Glutamatergic neuron (in vitro differentiated cells): Measurements from ENCODE around the gene C5orf24. TPM values are rescaled to one million over a fixed set of nuclear protein-coding genes. Genes with fewer than 3 reads are reported as not detected.
"Not testable (repeated sequence)": the region's sequence is repeated elsewhere in the genome, so short reads cannot be mapped to it uniquely, and the experiment has no call there.

ENCODE experiments used
- DNase-seq: peaks from one replicate; pipeline ENCODE4 v3.0.0; 2022
- H3K27ac Mint-ChIP-seq: one replicate; pipeline ENCODE4 v1.8.0; 2020; ENCODE audit warnings: mild to moderate bottlenecking, mixed read lengths, inconsistent platforms; ENCODE audit not compliant: unreplicated experiment
- H3K27me3 Mint-ChIP-seq: one replicate; pipeline ENCODE4 v1.8.0; 2020; ENCODE audit warnings: mild to moderate bottlenecking, moderate library complexity, mixed read lengths, inconsistent platforms; ENCODE audit not compliant: unreplicated experiment
- H3K36me3 Mint-ChIP-seq: one replicate; pipeline ENCODE4 v1.8.0; 2020; ENCODE audit warnings: mild to moderate bottlenecking, mixed read lengths, inconsistent platforms; ENCODE audit not compliant: unreplicated experiment
- H3K4me1 Mint-ChIP-seq: one replicate; pipeline ENCODE4 v1.8.0; 2020; ENCODE audit warnings: mild to moderate bottlenecking, low read depth, mixed read lengths, inconsistent platforms; ENCODE audit not compliant: unreplicated experiment
- H3K4me3 Mint-ChIP-seq: one replicate; pipeline ENCODE4 v1.8.0; 2020; ENCODE audit warnings: mild to moderate bottlenecking, mixed read lengths, inconsistent platforms; ENCODE audit not compliant: unreplicated experiment
- H3K9me3 Mint-ChIP-seq: one replicate; pipeline ENCODE4 v1.8.0; 2020; ENCODE audit warnings: mild to moderate bottlenecking, moderate library complexity, mixed read lengths, inconsistent platforms; ENCODE audit not compliant: unreplicated experiment
- total RNA-seq: library from RNA; stranded (reverse); fragmentation: NEBNext Ultra II Directional; extraction: Animal tissue kit (Norgen Biotek cat#: 25700); gene quantifications from one replicate; pipeline ENCODE4 v1.2.1, GENCODE V29; 2021; ENCODE audit not compliant: unreplicated experiment
- TF ChIP-seq, protein P1 (sequence below): fragments of 200-600 bp; sonication (generic); IDR thresholded peaks from one replicate; pipeline ENCODE4 v1.5.0; 2021; ENCODE audit not compliant: partially characterized antibody, unreplicated experiment

The C5orf24 gene
- total RNA-seq, 1 donor from 2014 or later = 43.2 TPM

DNA sequence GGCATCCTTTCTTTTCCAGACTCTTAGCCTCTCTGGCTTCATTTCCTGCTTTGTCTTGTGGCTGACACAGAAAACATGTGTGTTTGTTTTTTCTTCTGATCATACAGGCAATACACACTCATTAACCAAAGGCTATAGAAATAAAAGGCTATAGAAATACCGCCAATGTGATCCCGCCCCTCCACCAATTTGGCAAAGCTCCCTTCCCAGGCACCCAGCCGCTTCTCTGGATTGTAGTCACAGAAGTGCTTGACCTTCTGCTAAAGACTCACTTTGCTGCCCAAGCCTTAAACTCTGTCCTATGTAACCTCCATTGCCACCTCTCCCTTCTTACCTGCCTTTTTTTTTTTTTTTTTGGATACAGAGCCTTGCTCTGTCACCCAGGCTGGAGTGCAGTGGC lies 33.7 kb downstream of the C5orf24 start:
- H3K4me3 Mint-ChIP-seq = no peak overlapping the region

DNA sequence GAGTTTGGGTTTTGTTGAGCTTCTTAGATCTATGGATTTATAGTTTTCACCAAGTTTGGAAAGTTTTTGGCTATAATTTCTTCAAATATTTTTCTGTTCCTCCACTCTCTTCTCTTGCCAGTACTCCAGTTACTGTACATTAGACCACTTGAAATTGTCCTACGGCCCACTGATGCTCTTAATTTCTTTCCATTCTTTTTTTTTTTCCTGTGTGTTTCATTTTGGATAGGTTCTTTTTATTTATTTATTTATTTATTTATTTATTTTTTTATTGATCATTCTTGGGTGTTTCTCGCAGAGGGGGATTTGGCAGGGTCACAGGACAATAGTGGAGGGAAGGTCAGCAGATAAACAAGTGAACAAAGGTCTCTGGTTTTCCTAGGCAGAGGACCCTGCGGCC lies 35.2 kb downstream of the C5orf24 start:
- DNase-seq, H3K9me3 Mint-ChIP-seq, H3K4me3 Mint-ChIP-seq, H3K36me3 Mint-ChIP-seq, H3K27me3 Mint-ChIP-seq: not testable (repeated sequence)
- Mint-ChIP-seq H3K27ac (peak overlapping the region; percentile 79), H3K4me1 (peaks cover 10% of the 10 kb centered on the region)

More for the DNA sequence above, 33.7 kb downstream of the C5orf24 start:
- H3K9me3 Mint-ChIP-seq = peaks cover 3% of the 10 kb centered on the region
- TF ChIP-seq, protein P1, sequence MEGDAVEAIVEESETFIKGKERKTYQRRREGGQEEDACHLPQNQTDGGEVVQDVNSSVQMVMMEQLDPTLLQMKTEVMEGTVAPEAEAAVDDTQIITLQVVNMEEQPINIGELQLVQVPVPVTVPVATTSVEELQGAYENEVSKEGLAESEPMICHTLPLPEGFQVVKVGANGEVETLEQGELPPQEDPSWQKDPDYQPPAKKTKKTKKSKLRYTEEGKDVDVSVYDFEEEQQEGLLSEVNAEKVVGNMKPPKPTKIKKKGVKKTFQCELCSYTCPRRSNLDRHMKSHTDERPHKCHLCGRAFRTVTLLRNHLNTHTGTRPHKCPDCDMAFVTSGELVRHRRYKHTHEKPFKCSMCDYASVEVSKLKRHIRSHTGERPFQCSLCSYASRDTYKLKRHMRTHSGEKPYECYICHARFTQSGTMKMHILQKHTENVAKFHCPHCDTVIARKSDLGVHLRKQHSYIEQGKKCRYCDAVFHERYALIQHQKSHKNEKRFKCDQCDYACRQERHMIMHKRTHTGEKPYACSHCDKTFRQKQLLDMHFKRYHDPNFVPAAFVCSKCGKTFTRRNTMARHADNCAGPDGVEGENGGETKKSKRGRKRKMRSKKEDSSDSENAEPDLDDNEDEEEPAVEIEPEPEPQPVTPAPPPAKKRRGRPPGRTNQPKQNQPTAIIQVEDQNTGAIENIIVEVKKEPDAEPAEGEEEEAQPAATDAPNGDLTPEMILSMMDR = no peak
- H3K27ac Mint-ChIP-seq = no peak overlapping the region
- peaks cover 9% of the 10 kb centered on the region for H3K27me3 Mint-ChIP-seq
- peaks cover 10% of the 10 kb centered on the region for H3K4me1 Mint-ChIP-seq
- no peak for DNase-seq
- no peaks in the 10 kb centered on the region for H3K36me3 Mint-ChIP-seq

DNA sequence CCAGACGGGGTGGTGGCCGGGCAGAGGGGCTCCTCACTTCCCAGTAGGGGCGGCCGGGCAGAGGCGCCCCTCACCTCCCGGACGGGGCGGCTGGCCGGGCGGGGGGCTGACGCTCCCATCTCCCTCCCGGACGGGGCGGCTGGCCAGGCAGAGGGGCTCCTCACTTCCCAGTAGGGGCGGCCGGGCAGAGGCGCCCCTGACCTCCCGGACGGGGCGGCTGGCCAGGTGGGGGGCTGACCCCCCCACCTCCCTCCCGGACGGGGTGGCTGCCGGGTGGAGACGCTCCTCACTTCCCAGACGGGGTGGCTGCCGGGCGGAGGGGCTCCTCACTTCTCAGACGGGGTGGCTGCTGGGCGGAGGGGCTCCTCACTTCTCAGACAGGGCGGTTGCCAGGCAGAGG lies 35.9 kb downstream of the C5orf24 start:
- not testable (repeated sequence) for H3K27ac Mint-ChIP-seq, H3K4me1 Mint-ChIP-seq, DNase-seq, H3K4me3 Mint-ChIP-seq, H3K27me3 Mint-ChIP-seq, H3K9me3 Mint-ChIP-seq, H3K36me3 Mint-ChIP-seq

DNA sequence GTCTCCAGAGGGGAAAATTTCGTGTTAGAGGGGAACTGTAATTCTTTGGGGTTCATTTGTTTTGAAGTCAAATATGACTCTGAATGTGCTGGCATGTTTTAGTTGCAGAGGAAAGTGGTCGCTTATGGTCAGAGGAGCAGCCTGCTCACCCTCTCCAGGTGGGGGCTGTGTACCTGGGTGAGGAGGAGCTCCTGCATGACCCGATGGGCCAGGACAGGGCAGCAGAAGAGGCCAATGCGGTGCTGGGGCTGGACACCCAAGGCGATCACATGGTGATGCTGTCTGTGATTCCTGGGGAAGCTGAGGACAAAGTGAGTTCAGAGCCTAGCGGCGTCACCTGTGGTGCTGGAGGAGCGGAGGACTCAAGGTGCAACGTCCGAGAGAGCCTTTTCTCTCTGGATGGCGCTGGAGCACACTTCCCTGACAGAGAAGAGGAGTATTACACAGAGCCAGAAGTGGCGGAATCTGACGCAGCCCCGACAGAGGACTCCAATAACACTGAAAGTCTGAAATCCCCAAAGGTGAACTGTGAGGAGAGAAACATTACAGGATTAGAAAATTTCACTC lies 41.9 kb downstream of the C5orf24 start:
- no peak for DNase-seq
- TF ChIP-seq, protein P1 = no peak
- Mint-ChIP-seq H3K36me3 (peaks cover 12% of the 10 kb centered on the region), H3K9me3 (no peaks in the 10 kb centered on the region), H3K4me1 (no peaks in the 10 kb centered on the region), H3K27ac (no peak overlapping the region), H3K4me3 (no peak overlapping the region), H3K27me3 (peaks cover 2% of the 10 kb centered on the region)

DNA sequence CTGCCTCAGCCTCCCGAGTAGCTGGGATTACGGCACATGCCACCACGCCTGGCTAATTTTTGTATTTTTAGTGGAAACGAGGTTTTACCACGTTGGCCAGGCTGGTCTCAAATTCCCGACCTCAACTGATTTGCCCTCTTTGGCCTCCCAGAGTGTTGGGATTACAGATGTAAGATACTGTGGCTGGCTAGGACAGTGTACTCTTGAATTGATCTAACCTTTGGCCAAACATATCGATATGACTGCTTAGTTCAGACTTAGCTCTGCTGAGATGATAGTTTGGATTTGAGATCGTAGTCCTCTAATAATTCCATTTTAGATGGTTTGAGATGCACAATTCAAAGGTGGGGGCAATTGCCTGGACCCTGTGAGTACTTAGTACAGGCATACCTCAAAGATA lies 43.6 kb downstream of the C5orf24 start:
- H3K9me3 Mint-ChIP-seq = no peaks in the 10 kb centered on the region
- TF ChIP-seq, protein P1 = no peak
- no peak overlapping the region for H3K27ac Mint-ChIP-seq
- H3K4me3 Mint-ChIP-seq = no peak overlapping the region
- H3K36me3 Mint-ChIP-seq = peaks cover 12% of the 10 kb centered on the region
- H3K4me1 Mint-ChIP-seq = no peaks in the 10 kb centered on the region
- H3K27me3 Mint-ChIP-seq = peaks cover 2% of the 10 kb centered on the region
- DNase-seq = no peak

DNA sequence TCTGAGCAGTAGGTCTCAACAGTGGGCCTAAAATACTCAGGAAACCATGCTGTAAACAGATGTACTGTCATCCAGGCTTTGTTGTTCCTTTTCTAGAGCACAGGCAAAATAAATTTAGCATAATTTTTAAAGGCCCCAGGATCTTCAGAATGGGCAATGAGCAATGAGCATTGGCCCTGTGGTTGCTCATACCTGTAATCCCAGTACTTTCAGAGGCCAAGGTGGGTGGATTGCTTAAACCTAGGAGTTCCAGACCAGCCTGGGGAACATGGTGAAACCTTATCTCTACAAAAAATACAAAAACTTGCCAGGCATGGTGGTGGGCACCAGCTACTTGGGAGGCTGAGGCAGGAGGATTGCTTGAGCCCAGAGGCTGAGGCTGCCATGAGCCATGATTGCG lies 45.7 kb downstream of the C5orf24 start:
- no peaks in the 10 kb centered on the region for H3K4me1 Mint-ChIP-seq
- no peaks in the 10 kb centered on the region for H3K9me3 Mint-ChIP-seq
- H3K27me3 Mint-ChIP-seq = no peaks in the 10 kb centered on the region
- H3K36me3 Mint-ChIP-seq = peaks cover 12% of the 10 kb centered on the region
- H3K27ac Mint-ChIP-seq = no peak overlapping the region
- no peak for DNase-seq
- TF ChIP-seq, protein P1 = no peak
- no peak overlapping the region for H3K4me3 Mint-ChIP-seq
